Activated T-cell treated with anti-CD3 and anti-CD28 coated beads for 4 hours (primary cell): ENCODE data around the gene FAM83C.
A peak's percentile ranks its signal among the peaks of the same experiment; 100 is the strongest.
"Not testable (repeated sequence)": the region's sequence is repeated elsewhere in the genome, so short reads cannot be mapped to it uniquely, and the experiment has no call there.

Experiments
- DNase-seq: peaks from one replicate; pipeline ENCODE4 v3.0.0-alpha.2; 2020

FAM83C gene

GRCh38 chr20:35318502-35319157, 26.4 kb upstream of the FAM83C start:
- DNase-seq, result no peak

- DNase-seq, result no peak
These were observed 25.4 kb upstream of the FAM83C start for GRCh38 chr20:35317416-35318210.

- no peak for DNase-seq
These were observed 23.9 kb upstream of the FAM83C start for GRCh38 chr20:35316086-35316485.

- DNase-seq, result not testable (repeated sequence)
These were observed 23.4 kb upstream of the FAM83C start for GRCh38 chr20:35315632-35316020.

- no peak for DNase-seq
These were observed 22.8 kb upstream of the FAM83C start for GRCh38 chr20:35314816-35315631.

GRCh38 chr20:35312318-35312717, 20.1 kb upstream of the FAM83C start:
- DNase-seq, result no peak

GRCh38 chr20:35311822-35312221, 19.6 kb upstream of the FAM83C start:
- DNase-seq, result no peak

GRCh38 chr20:35311409-35311808, 19.2 kb upstream of the FAM83C start:
- DNase-seq, result no peak

- DNase-seq, result no peak
These were observed 15.7 kb upstream of the FAM83C start for GRCh38 chr20:35307666-35308653.

- DNase-seq, result no peak
These were observed 14.8 kb upstream of the FAM83C start for GRCh38 chr20:35306931-35307517.

GRCh38 chr20:35305682-35306556, 13.7 kb upstream of the FAM83C start:
- DNase-seq, result peak; percentile 30

GRCh38 chr20:35304956-35305355, 12.7 kb upstream of the FAM83C start:
- no peak for DNase-seq

GRCh38 chr20:35303735-35304491, 11.7 kb upstream of the FAM83C start:
- peak; percentile 77 for DNase-seq

- DNase-seq, result no peak
These were observed 11.1 kb upstream of the FAM83C start for GRCh38 chr20:35303382-35303734.

- DNase-seq, result no peak
These were observed 10.5 kb upstream of the FAM83C start for GRCh38 chr20:35302421-35303335.

GRCh38 chr20:35301426-35301825, 9.2 kb upstream of the FAM83C start:
- no peak for DNase-seq

GRCh38 chr20:35300469-35301262, 8.4 kb upstream of the FAM83C start:
- DNase-seq, result no peak

- no peak for DNase-seq
These were observed 7.6 kb upstream of the FAM83C start for GRCh38 chr20:35299780-35300179.
